GM19438 (cell line): ENCODE measurements around the gene PPHLN1.
"Not testable (repeated sequence)": the region's sequence is repeated elsewhere in the genome, so short reads cannot be mapped to it uniquely, and the experiment has no call there.

ENCODE experiments used
- ATAC-seq: cut with Tn5 transposase; IDR thresholded peaks from one replicate; pipeline ENCODE4 v1.9.1; 2021; ENCODE audit warnings: low read depth; ENCODE audit not compliant: unreplicated experiment

PPHLN1 gene

GRCh38 chr12:42364692-42365091, 38.7 kb downstream of the PPHLN1 start:
- no peak for ATAC-seq

- no peak for ATAC-seq
Measured at GRCh38 chr12:42365486-42365885, 39.5 kb downstream of the PPHLN1 start.

- no peak for ATAC-seq
Measured at GRCh38 chr12:42370013-42370412, 44.0 kb downstream of the PPHLN1 start.

- peak; percentile 81 for ATAC-seq
Measured at GRCh38 chr12:42372154-42372791, 46.3 kb downstream of the PPHLN1 start.

- no peak for ATAC-seq
Measured at GRCh38 chr12:42373669-42374068, 47.7 kb downstream of the PPHLN1 start.

GRCh38 chr12:42380733-42381132, 54.8 kb downstream of the PPHLN1 start:
- no peak for ATAC-seq

- ATAC-seq, result no peak
Measured at GRCh38 chr12:42382013-42382696, 56.2 kb downstream of the PPHLN1 start.

- ATAC-seq, result no peak
Measured at GRCh38 chr12:42385326-42385841, 59.4 kb downstream of the PPHLN1 start.

GRCh38 chr12:42386308-42386707, 60.3 kb downstream of the PPHLN1 start:
- no peak for ATAC-seq

- ATAC-seq, result not testable (repeated sequence)
Measured at GRCh38 chr12:42388086-42388485, 62.1 kb downstream of the PPHLN1 start.

GRCh38 chr12:42394429-42394828, 68.5 kb downstream of the PPHLN1 start:
- ATAC-seq, result no peak

- no peak for ATAC-seq
Measured at GRCh38 chr12:42396473-42397259, 70.7 kb downstream of the PPHLN1 start.

- no peak for ATAC-seq
Measured at GRCh38 chr12:42402821-42403411, 76.9 kb downstream of the PPHLN1 start.

GRCh38 chr12:42407306-42407705, 81.3 kb downstream of the PPHLN1 start:
- ATAC-seq, result no peak

- ATAC-seq, result no peak
Measured at GRCh38 chr12:42409471-42409870, 83.5 kb downstream of the PPHLN1 start.

GRCh38 chr12:42410340-42410739, 84.4 kb downstream of the PPHLN1 start:
- ATAC-seq, result no peak

GRCh38 chr12:42420395-42420794, 94.4 kb downstream of the PPHLN1 start:
- ATAC-seq, result no peak

GRCh38 chr12:42421844-42422779, 96.1 kb downstream of the PPHLN1 start:
- ATAC-seq, result no peak

GRCh38 chr12:42422785-42423184, 96.8 kb downstream of the PPHLN1 start:
- ATAC-seq, result no peak

- ATAC-seq, result no peak
Measured at GRCh38 chr12:42426746-42427145, 100.8 kb downstream of the PPHLN1 start.
